BLaER1 treated with 17β-estradiol and CSF1 and Interleukin-3, amounts not matched to agents 10 nM and 100 nM (cell line): Measurements from ENCODE around the gene CRIP1.
A peak's percentile ranks its signal among the peaks of the same experiment; 100 is the strongest.

Source experiments
- H3K27ac ChIP-seq, 11 experiments: shearing (Covaris generic); formaldehyde crosslinking; 2 replicates each; pipeline ENCODE4 v1.8.1; 2022
- H3K27me3 ChIP-seq, 11 experiments: shearing (Covaris generic); formaldehyde crosslinking; 2 replicates each; pipeline ENCODE4 v1.8.1; 2022
- H3K36me3 ChIP-seq, 11 experiments: shearing (Covaris generic); formaldehyde crosslinking; 2 replicates each; pipeline ENCODE4 v1.8.1; 2022
- H3K4me1 ChIP-seq, 10 experiments: shearing (Covaris generic); formaldehyde crosslinking; 2 replicates each; pipeline ENCODE4 v1.8.1; 2022
- H3K4me2 ChIP-seq, 11 experiments: shearing (Covaris generic); formaldehyde crosslinking; 2 replicates each; pipeline ENCODE4 v1.8.1; 2022
- H3K4me3 ChIP-seq, 10 experiments: shearing (Covaris generic); formaldehyde crosslinking; 2 replicates each; pipeline ENCODE4 v1.8.1; 2022
- H3K9ac ChIP-seq, 11 experiments: shearing (Covaris generic); formaldehyde crosslinking; 2 replicates each; pipeline ENCODE4 v1.8.1; 2022
- H3K9me3 ChIP-seq, 11 experiments: shearing (Covaris generic); formaldehyde crosslinking; replicated peaks in 1 of 11; 2 replicates each; pipeline ENCODE4 v1.8.1; 2022
- H4K20me1 ChIP-seq, 11 experiments: shearing (Covaris generic); formaldehyde crosslinking; 2 replicates each; pipeline ENCODE4 v1.8.1; 2022
- Cebpa-rat ChIP-seq, 11 experiments: shearing (Covaris generic); IDR thresholded peaks; 2 replicates each; pipeline ENCODE4 v1.8.1; 2022

The CRIP1 gene

GRCh38 chr14:105503935-105504692, 17.4 kb downstream of the CRIP1 start:
- Histone ChIP-seq H4K20me1 (peaks cover 0 to 30% (median 0%) of the 10 kb centered on the region in 11 experiments; a peak in 3 of 22 replicates), H3K36me3 (peaks cover 0 to 7% (median 0%) of the 10 kb centered on the region in 11 experiments; a peak in 4 of 22 replicates), H3K9me3 (no peaks in the 10 kb centered on the region), H3K9ac (peak overlapping the region in 6 of 11 experiments; percentile 11 to 62 (median 40); a peak in 8 of 22 replicates), H3K4me3 (no peak overlapping the region), H3K27me3 (peaks cover 0 to 7% (median 0%) of the 10 kb centered on the region in 11 experiments; a peak in 5 of 22 replicates), H3K4me1 (peaks cover 0 to 48% (median 33%) of the 10 kb centered on the region in 10 experiments; a peak in 17 of 20 replicates), H3K27ac (peak overlapping the region in 4 of 11 experiments; percentile 1 to 32 (median 14); a peak in 1 of 22 replicates), H3K4me2 (peak overlapping the region; percentile 32 to 76 (median 57); a peak in 20 of 22 replicates)
- no peak for TF ChIP-seq Cebpa-rat (IDR thresholded peaks at IDR 0.05)

GRCh38 chr14:105505101-105505500, 18.4 kb downstream of the CRIP1 start:
- H3K4me2 ChIP-seq = peak overlapping the region in 10 of 11 experiments; percentile 32 to 76 (median 61); a peak in 19 of 22 replicates
- H3K27ac ChIP-seq = 0 out of 22 replicates have a peak overlapping the region, but pooled peaks of 1 of the 11 experiments have one; percentile 9
- peaks cover 0 to 48% (median 33%) of the 10 kb centered on the region in 10 experiments; a peak in 17 of 20 replicates for H3K4me1 ChIP-seq
- H3K9ac ChIP-seq = peak overlapping the region in 4 of 11 experiments; percentile 18 to 62 (median 56); a peak in 4 of 22 replicates
- peaks cover 0 to 7% (median 0%) of the 10 kb centered on the region in 11 experiments; a peak in 5 of 22 replicates for H3K27me3 ChIP-seq
- no peaks in the 10 kb centered on the region for H3K9me3 ChIP-seq
- peaks cover 0 to 20% (median 0%) of the 10 kb centered on the region in 11 experiments; a peak in 3 of 22 replicates for H4K20me1 ChIP-seq
- no peaks in the 10 kb centered on the region for H3K36me3 ChIP-seq
- H3K4me3 ChIP-seq = no peak overlapping the region
- no peak for TF ChIP-seq Cebpa-rat (IDR thresholded peaks at IDR 0.05)

GRCh38 chr14:105507247-105507646, 20.6 kb downstream of the CRIP1 start:
- Histone ChIP-seq H3K9me3 (no peaks in the 10 kb centered on the region), H3K4me3 (no peak overlapping the region), H3K9ac (0 out of 22 replicates have a peak overlapping the region, but pooled peaks of 1 of the 11 experiments have one; percentile 13), H3K27ac (no peak overlapping the region), H3K4me1 (peaks cover 0 to 51% (median 37%) of the 10 kb centered on the region in 10 experiments; a peak in 17 of 20 replicates), H3K4me2 (peak overlapping the region in 8 of 11 experiments; percentile 20 to 75 (median 51); a peak in 15 of 22 replicates), H4K20me1 (peaks cover 0 to 11% (median 0%) of the 10 kb centered on the region in 11 experiments; a peak in 1 of 22 replicates), H3K36me3 (no peaks in the 10 kb centered on the region), H3K27me3 (peaks cover 0 to 7% (median 0%) of the 10 kb centered on the region in 11 experiments; a peak in 5 of 22 replicates)
- no peak for TF ChIP-seq Cebpa-rat (IDR thresholded peaks at IDR 0.05)

GRCh38 chr14:105508069-105508468, 21.4 kb downstream of the CRIP1 start:
- Histone ChIP-seq H3K4me3 (no peak overlapping the region), H3K4me2 (peak overlapping the region in 8 of 11 experiments; percentile 20 to 75 (median 51); a peak in 15 of 22 replicates), H3K27ac (no peak overlapping the region), H3K27me3 (peaks cover 0 to 7% (median 0%) of the 10 kb centered on the region in 11 experiments; a peak in 5 of 22 replicates), H3K9ac (no peak overlapping the region), H4K20me1 (peaks cover 0 to 4% (median 0%) of the 10 kb centered on the region in 11 experiments; a peak in 1 of 22 replicates), H3K4me1 (peaks cover 0 to 46% (median 33%) of the 10 kb centered on the region in 10 experiments; a peak in 17 of 20 replicates), H3K36me3 (no peaks in the 10 kb centered on the region), H3K9me3 (no peaks in the 10 kb centered on the region)
- no peak for TF ChIP-seq Cebpa-rat (IDR thresholded peaks at IDR 0.05)

- H4K20me1 ChIP-seq = no peaks in the 10 kb centered on the region
- TF ChIP-seq Cebpa-rat (IDR thresholded peaks at IDR 0.05) = no peak
- H3K36me3 ChIP-seq = no peaks in the 10 kb centered on the region
- peaks cover 0 to 42% (median 32%) of the 10 kb centered on the region in 10 experiments; a peak in 17 of 20 replicates for H3K4me1 ChIP-seq
- H3K4me3 ChIP-seq = no peak overlapping the region
- peaks cover 0 to 7% (median 0%) of the 10 kb centered on the region in 11 experiments; a peak in 5 of 22 replicates for H3K27me3 ChIP-seq
- no peak overlapping the region for H3K9ac ChIP-seq
- no peak overlapping the region for H3K27ac ChIP-seq
- peak overlapping the region in 6 of 11 experiments; percentile 34 to 75 (median 64); a peak in 7 of 22 replicates for H3K4me2 ChIP-seq
- H3K9me3 ChIP-seq = no peaks in the 10 kb centered on the region
These were observed 21.9 kb downstream of the CRIP1 start for GRCh38 chr14:105508601-105509000.

- no peak overlapping the region for H3K9ac ChIP-seq
- peaks cover 13 to 32% (median 21%) of the 10 kb centered on the region in 11 experiments; a peak in 21 of 22 replicates for H3K9me3 ChIP-seq
- H3K4me1 ChIP-seq = peaks cover 0 to 3% (median under 1%) of the 10 kb centered on the region in 10 experiments; a peak in 9 of 20 replicates
- H3K27me3 ChIP-seq = no peaks in the 10 kb centered on the region
- no peak for TF ChIP-seq Cebpa-rat (IDR thresholded peaks at IDR 0.05)
- H3K4me3 ChIP-seq = no peak overlapping the region
- H4K20me1 ChIP-seq = no peaks in the 10 kb centered on the region
- no peak overlapping the region for H3K27ac ChIP-seq
- H3K4me2 ChIP-seq = no peak overlapping the region
- no peaks in the 10 kb centered on the region for H3K36me3 ChIP-seq
These were observed 30.4 kb downstream of the CRIP1 start for GRCh38 chr14:105517096-105517495.

GRCh38 chr14:105519946-105520698, 33.4 kb downstream of the CRIP1 start:
- TF ChIP-seq Cebpa-rat (IDR thresholded peaks at IDR 0.05) = no peak
- no peaks in the 10 kb centered on the region for H4K20me1 ChIP-seq
- no peak overlapping the region for H3K4me2 ChIP-seq
- H3K4me3 ChIP-seq = no peak overlapping the region
- H3K27me3 ChIP-seq = no peaks in the 10 kb centered on the region
- peaks cover 13 to 22% (median 16%) of the 10 kb centered on the region in 11 experiments; a peak in 21 of 22 replicates for H3K9me3 ChIP-seq
- H3K36me3 ChIP-seq = no peaks in the 10 kb centered on the region
- no peak overlapping the region for H3K27ac ChIP-seq
- no peak overlapping the region for H3K9ac ChIP-seq
- peaks cover 0 to 5% (median under 1%) of the 10 kb centered on the region in 10 experiments; a peak in 7 of 20 replicates for H3K4me1 ChIP-seq

- Histone ChIP-seq H3K27ac (no peak overlapping the region), H3K36me3 (no peaks in the 10 kb centered on the region), H3K4me2 (peak overlapping the region in 7 of 11 experiments; percentile 73 to 100 (median 98); a peak in 13 of 22 replicates), H3K4me1 (peaks cover 25 to 47% (median 38%) of the 10 kb centered on the region in 10 experiments), H3K9ac (no peak overlapping the region), H4K20me1 (peaks cover 0 to 8% (median 0%) of the 10 kb centered on the region in 11 experiments; a peak in 4 of 22 replicates), H3K9me3 (no peaks in the 10 kb centered on the region), H3K4me3 (no peak overlapping the region), H3K27me3 (peaks cover 0 to 19% (median 0%) of the 10 kb centered on the region in 11 experiments; a peak in 7 of 22 replicates)
- TF ChIP-seq Cebpa-rat (IDR thresholded peaks at IDR 0.05) = no peak
These were observed 38.6 kb downstream of the CRIP1 start for GRCh38 chr14:105525326-105525725.
